Sigmoid colon (tissue), 7 donors: ENCODE results near the gene ROBO1. TPM values are rescaled to one million over a fixed set of nuclear protein-coding genes. Genes with fewer than 3 reads are reported as not detected.

Source experiments
- DNase-seq: peaks from one replicate; pipeline ENCODE4 v3.0.0-alpha.2; 2019
- H3K27ac ChIP-seq, 4 donors: fragments of 200-600 bp; sonication (generic); one replicate each; pipeline ENCODE4 v1.5.1; 2016 to 2019; ENCODE audit warnings: mild to moderate bottlenecking in 1 of 4
- H3K27me3 ChIP-seq, 3 donors: fragments of 200-600 bp; sonication (generic); one replicate each; pipeline ENCODE4 v1.5.1; 2019; ENCODE audit warnings: mild to moderate bottlenecking in 1 of 3
- H3K36me3 ChIP-seq, 4 donors: fragments of 200-600 bp; sonication (generic); one replicate each; pipeline ENCODE4 v1.5.1; 2016 to 2019
- H3K4me1 ChIP-seq, 4 donors: fragments of 200-600 bp; sonication (generic); one replicate each; pipeline ENCODE4 v1.5.1; 2017 to 2019
- H3K4me3 ChIP-seq, 4 donors: fragments of 200-600 bp; sonication (generic); one replicate each; pipeline ENCODE4 v1.5.1; 2017 to 2019; ENCODE audit warnings: mild to moderate bottlenecking in 2 of 4, moderate library complexity in 1 of 4
- H3K9me3 ChIP-seq, 4 donors: fragments of 200-600 bp in 3 of 4; sonication (generic) in 3 of 4; one replicate each; pipeline versions ENCODE4 v1.5.1 to v1.6.1; 2013 to 2019
- CTCF ChIP-seq, 4 experiments: fragments of 450-650 bp in 3 of 4; fragments of 200-600 bp in 1 of 4; IDR thresholded peaks; one replicate each; pipeline ENCODE4 v1.5.1; 2016 to 2019; ENCODE audit warnings: antibody characterized with exemption in 4 of 4, mild to moderate bottlenecking in 3 of 4, moderate library complexity in 2 of 4
- EP300 ChIP-seq, 4 donors: sonication (generic); formaldehyde crosslinking; IDR thresholded peaks; one replicate each; pipeline ENCODE4 v1.6.1; 2017; ENCODE audit warnings: antibody characterized with exemption in 4 of 4
- POLR2A ChIP-seq, 2 donors: fragments of 450-650 bp; IDR thresholded peaks; one replicate each; pipeline ENCODE4 v1.6.1; 2016; ENCODE audit warnings: antibody characterized with exemption in 2 of 2, mild to moderate bottlenecking in 2 of 2, moderate library complexity in 2 of 2
- POLR2AphosphoS5 ChIP-seq, 4 donors: sonication (generic); formaldehyde crosslinking; IDR thresholded peaks; one replicate each; pipeline ENCODE4 v1.6.1; 2017; ENCODE audit warnings: antibody characterized with exemption in 4 of 4
- WGBS, 2 donors: extraction: QIAGEN DNeasy Blood & Tissue Kit; methylation state at CpG; one replicate each; pipeline ENCODE4 v1.1.7; 2013; 5-methylcytosine and 5-hydroxymethylcytosine counted together
- intact Hi-C: fragments of 100-400 bp; cut with DNase I; formaldehyde crosslinking; loops from one replicate; pipeline ENCODE4 v1.15.1; 2023
- polyA plus RNA-seq, 3 donors: library from polyadenylated mRNA; stranded (reverse); fragments of 200-250 nt; gene quantifications; one replicate each; pipeline ENCODE4 v1.2.3, GENCODE V29; 2013
- total RNA-seq, 4 donors: library from RNA; depleted of rRNA; stranded (reverse); fragments of >200 nt; gene quantifications; one replicate each; pipeline ENCODE4 v1.1.0, GENCODE V29; 2016
- donor health status: healthy with polysubstance abuse.
- donor health status: Bipolar disorder and iron deficiency.
- donor health status: healthy.

Gene ROBO1
- total and polyA plus RNA-seq, 7 donors = 0.69 to 45.7 (median 32.4) TPM

- WGBS, 2 donors = 81 to 90% methylated on average over 3 of the region's 3 CpGs
- intact Hi-C loops = no loop called here
Observed at GRCh38 chr3:79285380-79285779, 482.4 kb downstream of the ROBO1 start.

DNA sequence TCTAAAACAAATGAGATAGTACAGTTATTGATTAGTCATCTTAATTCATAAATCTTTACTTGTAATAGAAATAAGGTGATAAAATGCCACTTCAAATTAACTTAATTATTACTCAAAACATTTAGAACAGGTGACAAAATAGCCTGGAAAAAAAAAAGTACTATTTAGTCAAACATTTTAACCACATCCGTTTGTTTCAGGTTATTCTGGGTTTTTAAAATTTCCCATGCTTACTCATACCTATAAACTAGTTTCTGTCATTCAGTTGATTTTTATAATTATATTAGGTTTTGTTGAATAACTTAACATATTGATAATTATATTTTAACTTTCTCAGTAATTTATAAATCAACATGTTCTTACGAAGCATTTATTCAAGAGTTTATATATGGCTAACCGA lies 483.0 kb downstream of the ROBO1 start:
- Histone ChIP-seq H3K27me3 (no peaks in the 10 kb centered on the region), H3K4me1 (no peaks in the 10 kb centered on the region), H3K4me3 (no peak overlapping the region), H3K27ac (no peak overlapping the region), H3K9me3 (no peaks in the 10 kb centered on the region), H3K36me3 (no peaks in the 10 kb centered on the region)
- intact Hi-C loops = no loop called here
- DNase-seq = no peak
- 50 to 68% methylated on average over 3 of the region's 3 CpGs for WGBS, 2 donors
- TF ChIP-seq POLR2A (IDR thresholded peaks at IDR 0.05) (no peak), POLR2AphosphoS5 (IDR thresholded peaks at IDR 0.05) (no peak), CTCF (IDR thresholded peaks at IDR 0.05) (no peak), EP300 (IDR thresholded peaks at IDR 0.05) (no peak)

More at GRCh38 chr3:79285380-79285779, 482.4 kb downstream of the ROBO1 start:
- H3K27me3 ChIP-seq = no peaks in the 10 kb centered on the region
- DNase-seq = no peak
- TF ChIP-seq POLR2A (IDR thresholded peaks at IDR 0.05) = no peak
- no peak for TF ChIP-seq CTCF (IDR thresholded peaks at IDR 0.05)
- TF ChIP-seq POLR2AphosphoS5 (IDR thresholded peaks at IDR 0.05) = no peak
- TF ChIP-seq EP300 (IDR thresholded peaks at IDR 0.05) = no peak
- no peaks in the 10 kb centered on the region for H3K36me3 ChIP-seq
- H3K4me1 ChIP-seq = no peaks in the 10 kb centered on the region
- H3K4me3 ChIP-seq = no peak overlapping the region
- no peak overlapping the region for H3K27ac ChIP-seq
- no peaks in the 10 kb centered on the region for H3K9me3 ChIP-seq

GRCh38 chr3:79278681-79279080 lies 489.1 kb downstream of the ROBO1 start:
- DNase-seq = no peak
- Histone ChIP-seq H3K4me3 (no peak overlapping the region), H3K9me3 (no peaks in the 10 kb centered on the region), H3K4me1 (no peaks in the 10 kb centered on the region), H3K27me3 (no peaks in the 10 kb centered on the region), H3K36me3 (no peaks in the 10 kb centered on the region), H3K27ac (no peak overlapping the region)
- 60 to 71% methylated on average over 1 of the region's 1 CpG for WGBS, 2 donors
- intact Hi-C loops = no loop called here
- TF ChIP-seq POLR2A (IDR thresholded peaks at IDR 0.05) = no peak

- 72 to 82% methylated on average over 4 of the region's 4 CpGs for WGBS, 2 donors
- no peak overlapping the region for H3K27ac ChIP-seq
- no peak for TF ChIP-seq EP300 (IDR thresholded peaks at IDR 0.05)
- TF ChIP-seq POLR2A (IDR thresholded peaks at IDR 0.05) = no peak
- TF ChIP-seq POLR2AphosphoS5 (IDR thresholded peaks at IDR 0.05) = no peak
- no peak for TF ChIP-seq CTCF (IDR thresholded peaks at IDR 0.05)
- DNase-seq = no peak
- no peak overlapping the region for H3K4me3 ChIP-seq
- no peaks in the 10 kb centered on the region for H3K27me3 ChIP-seq
- no peaks in the 10 kb centered on the region for H3K9me3 ChIP-seq
- no peaks in the 10 kb centered on the region for H3K4me1 ChIP-seq
- intact Hi-C loops = no loop called here
- no peaks in the 10 kb centered on the region for H3K36me3 ChIP-seq
Observed at GRCh38 chr3:79268422-79268821, 499.4 kb downstream of the ROBO1 start.

DNA sequence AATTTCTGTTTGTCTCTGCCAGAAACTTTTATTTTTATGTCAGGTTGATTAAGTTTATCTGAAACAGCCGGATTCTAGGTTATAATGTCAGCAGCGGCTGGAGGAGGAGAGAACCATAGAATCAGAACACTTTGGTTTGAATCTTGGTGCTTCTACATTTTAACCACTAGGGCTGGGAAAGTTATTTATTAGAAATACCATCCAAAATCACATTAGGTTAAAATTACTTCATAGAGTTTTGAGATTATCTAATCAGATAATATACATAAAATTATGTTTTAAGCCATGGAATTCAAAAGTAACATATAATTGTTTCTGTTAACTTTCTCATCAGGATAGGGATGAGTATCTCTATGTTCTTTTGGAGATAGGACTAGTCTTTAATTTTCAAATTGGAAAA lies 502.9 kb downstream of the ROBO1 start:
- TF ChIP-seq POLR2A (IDR thresholded peaks at IDR 0.05) (no peak), POLR2AphosphoS5 (IDR thresholded peaks at IDR 0.05) (no peak), EP300 (IDR thresholded peaks at IDR 0.05) (no peak), CTCF (IDR thresholded peaks at IDR 0.05) (no peak)
- 81 to 88% methylated on average over 2 of the region's 2 CpGs for WGBS, 2 donors
- no peaks in the 10 kb centered on the region for H3K4me1 ChIP-seq
- H3K4me3 ChIP-seq = no peak overlapping the region
- no peaks in the 10 kb centered on the region for H3K36me3 ChIP-seq
- no peak for DNase-seq
- no peaks in the 10 kb centered on the region for H3K9me3 ChIP-seq
- H3K27ac ChIP-seq = no peak overlapping the region
- intact Hi-C loops = no loop called here
- H3K27me3 ChIP-seq = no peaks in the 10 kb centered on the region
